Ishikawa (cell line): ENCODE measurements around the gene EPHA3.

ENCODE experiments used
- CEBPB ChIP-seq: IDR thresholded peaks from 2 replicates; pipeline ENCODE4 v1.6.1; 2012
- CREB1 ChIP-seq: IDR thresholded peaks from 2 replicates; pipeline ENCODE4 v1.6.1; 2012; ENCODE audit warnings: low read depth
- EGR1 ChIP-seq: IDR thresholded peaks from 2 replicates; pipeline ENCODE4 v1.6.1; 2012
- EP300 ChIP-seq: IDR thresholded peaks from 2 replicates; pipeline ENCODE4 v1.6.1; 2012; ENCODE audit warnings: borderline replicate concordance
- FOXM1 ChIP-seq: IDR thresholded peaks from 2 replicates; pipeline ENCODE4 v1.6.1; 2012; ENCODE audit warnings: low read depth, borderline replicate concordance
- MAX ChIP-seq: IDR thresholded peaks from 2 replicates; pipeline ENCODE4 v1.6.1; 2012
- NFIC ChIP-seq: IDR thresholded peaks from 2 replicates; pipeline ENCODE4 v1.6.1; 2012
- RAD21 ChIP-seq: IDR thresholded peaks from 2 replicates; pipeline ENCODE4 v1.6.1; 2012; ENCODE audit warnings: low read depth
- REST ChIP-seq: IDR thresholded peaks from 2 replicates; pipeline ENCODE4 v1.6.1; 2012; ENCODE audit warnings: low read depth, mild to moderate bottlenecking
- TAF1 ChIP-seq: IDR thresholded peaks from 2 replicates; pipeline ENCODE4 v1.6.1; 2012; ENCODE audit warnings: low read depth, mild to moderate bottlenecking
- TCF12 ChIP-seq: IDR thresholded peaks from 2 replicates; pipeline ENCODE4 v1.6.1; 2012; ENCODE audit warnings: low read depth
- TEAD4 ChIP-seq: IDR thresholded peaks from 2 replicates; pipeline ENCODE4 v1.6.1; 2012
- USF1 ChIP-seq: IDR thresholded peaks from 2 replicates; pipeline ENCODE4 v1.6.1; 2012
- YY1 ChIP-seq: IDR thresholded peaks from 2 replicates; pipeline ENCODE4 v1.6.1; 2012; ENCODE audit warnings: low read depth
- ZBTB7A ChIP-seq: IDR thresholded peaks from 2 replicates; pipeline ENCODE4 v1.6.1; 2012; ENCODE audit warnings: low read depth

The EPHA3 gene

GRCh38 chr3:89472101-89472500 lies 364.7 kb downstream of the EPHA3 start:
- TF ChIP-seq RAD21 (no peak), REST (no peak), CEBPB (no peak), TCF12 (no peak), USF1 (no peak), EGR1 (no peak), YY1 (no peak), ZBTB7A (no peak), TEAD4 (no peak), EP300 (no peak), NFIC (no peak), MAX (no peak), TAF1 (no peak), CREB1 (no peak), FOXM1 (no peak)

- TF ChIP-seq RAD21 (no peak), MAX (no peak), TEAD4 (no peak), TAF1 (no peak), REST (no peak), FOXM1 (no peak), CEBPB (no peak), YY1 (no peak), CREB1 (no peak), TCF12 (no peak), EP300 (no peak), USF1 (no peak)
These were observed 367.1 kb downstream of the EPHA3 start for GRCh38 chr3:89474333-89475130.

- TF ChIP-seq TEAD4 (no peak), USF1 (no peak), FOXM1 (no peak), EGR1 (no peak), YY1 (no peak), RAD21 (no peak), ZBTB7A (no peak), MAX (no peak), CEBPB (0 out of 2 replicates have a peak, but pooled peaks have one; percentile 17)
These were observed 381.6 kb downstream of the EPHA3 start for GRCh38 chr3:89488800-89489580.

GRCh38 chr3:89490129-89490528 lies 382.7 kb downstream of the EPHA3 start:
- TF ChIP-seq TEAD4 (no peak), TCF12 (no peak), MAX (no peak), REST (no peak), NFIC (no peak), CREB1 (no peak), TAF1 (no peak), YY1 (no peak), RAD21 (no peak), FOXM1 (no peak)
